Measurements from ENCODE around the gene LBX2. TPM values are rescaled to one million over a fixed set of nuclear protein-coding genes. Genes with fewer than 3 reads are reported as not detected.
A peak's percentile ranks its signal among the peaks of the same experiment; 100 is the strongest.

LBX2 gene
- total RNA-seq, 1 donor from 2014 or later: 2.9 TPM

DNA sequence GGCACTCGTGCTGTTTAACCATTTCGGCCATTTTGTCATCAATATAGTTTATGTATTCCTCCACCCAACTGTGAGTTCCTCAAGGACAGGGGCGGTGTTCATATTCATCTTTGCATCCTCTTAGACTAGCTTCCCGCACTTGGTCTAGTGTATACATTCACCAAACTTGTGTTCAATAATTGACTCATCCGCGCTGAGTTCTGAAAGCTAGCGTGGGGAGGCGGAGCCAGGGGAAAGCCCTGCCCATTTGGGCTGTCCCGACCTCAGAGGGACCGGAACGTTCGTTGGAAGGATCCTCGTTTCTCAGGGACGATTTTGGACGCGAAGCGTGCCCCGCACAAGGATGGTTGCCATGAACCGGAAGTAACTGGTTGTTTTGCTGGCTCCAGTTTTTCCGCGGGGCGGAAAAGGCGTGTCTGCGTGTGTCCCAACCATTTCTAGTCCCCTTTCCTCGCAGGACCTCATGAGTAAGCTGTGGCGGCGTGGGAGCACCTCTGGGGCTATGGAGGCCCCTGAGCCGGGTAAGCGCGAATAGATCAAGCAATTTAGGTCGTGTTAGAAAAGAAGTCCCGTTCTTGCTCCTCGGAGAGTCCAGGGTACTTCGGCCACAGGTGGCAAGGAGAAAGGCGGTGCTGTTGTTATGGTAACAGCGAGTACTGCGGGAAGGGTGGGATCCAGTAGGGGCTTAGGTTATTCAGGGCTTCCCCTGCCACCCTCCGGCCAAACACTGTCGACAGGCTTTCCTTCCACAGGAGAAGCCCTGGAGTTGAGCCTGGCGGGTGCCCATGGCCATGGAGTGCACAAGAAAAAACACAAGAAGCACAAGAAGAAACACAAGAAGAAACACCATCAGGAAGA lies 44.5 kb downstream of the LBX2 start, which contains the start of gene INO80B:
Gene INO80B (plus strand): TSS at position 434 of the 858 bp plus-strand sequence. CDS start 30 bp downstream, at position 464.
- peak; percentile 99 for DNase-seq

DNA sequence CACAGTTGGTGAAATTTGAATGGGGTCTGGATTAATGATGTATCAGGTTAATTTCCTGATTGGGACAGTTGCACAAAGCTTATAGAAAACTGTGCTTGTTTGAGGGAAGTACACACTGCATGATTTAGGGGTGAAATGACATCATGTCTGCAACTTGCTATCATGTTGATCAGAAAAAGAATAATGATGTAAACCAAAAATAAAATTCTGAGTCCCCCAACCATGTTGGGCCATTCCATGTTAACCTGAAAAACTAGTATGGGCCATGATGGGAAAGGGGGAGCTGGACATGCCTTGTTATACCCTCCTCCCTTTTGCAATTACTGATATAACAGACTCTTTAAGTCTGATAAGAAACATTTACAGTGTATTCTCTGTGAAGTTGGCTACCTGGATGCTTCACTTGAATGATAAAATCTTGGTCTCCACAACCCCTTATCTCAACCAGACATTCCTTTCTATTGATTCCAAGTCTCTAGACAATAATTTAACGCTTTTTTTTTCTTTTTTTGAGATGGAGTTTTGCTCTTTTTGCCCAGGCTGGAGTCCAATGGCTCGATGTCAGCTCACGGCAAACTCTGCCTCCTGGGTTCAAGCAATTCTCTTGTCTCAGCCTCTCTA lies 48.7 kb downstream of the LBX2 start:
- no peak for DNase-seq

DNA sequence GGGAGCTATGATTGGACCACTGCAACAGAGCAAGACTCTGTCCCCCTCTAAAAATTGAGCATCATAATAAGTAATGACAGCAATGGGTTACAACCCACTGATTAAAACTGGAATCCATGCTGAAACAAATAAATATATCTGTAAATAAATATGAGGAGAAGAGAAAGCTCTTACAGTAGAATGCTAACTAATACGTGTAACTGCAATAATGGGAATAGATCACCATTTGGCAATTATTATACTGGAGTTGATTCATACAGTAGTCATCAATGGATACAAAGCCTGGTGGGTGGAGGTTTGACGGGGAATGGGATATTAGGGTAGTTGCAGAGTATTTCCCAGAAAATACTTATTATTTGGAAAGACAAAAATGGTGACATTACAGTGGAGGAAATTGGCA lies 50.6 kb downstream of the LBX2 start:
- DNase-seq: no peak

Other genes starting within 250 kb of the LBX2 start
- gene SLC4A5, start 156.2 kb downstream of the LBX2 start, total RNA-seq: 0.33 TPM in 1 of 2 replicates, not detected in the other
- 160 and 207 TPM in 2 replicates for gene DCTN1, start 119.3 kb downstream of the LBX2 start, total RNA-seq
- 0.14 and 0.17 TPM in 2 replicates for gene C2orf81, start 78.0 kb downstream of the LBX2 start, total RNA-seq
- gene WDR54, start 77.9 kb downstream of the LBX2 start, total RNA-seq: 23.3 and 36.9 TPM in 2 replicates
- gene RTKN, start 57.7 kb downstream of the LBX2 start, total RNA-seq: 21.6 and 27.0 TPM in 2 replicates
- gene INO80B, start 44.5 kb downstream of the LBX2 start, total RNA-seq: 6.5 and 24.0 TPM in 2 replicates
- 34.3 and 44.9 TPM in 2 replicates for gene WBP1, start 41.2 kb downstream of the LBX2 start, total RNA-seq
- 74.4 and 85.1 TPM in 2 replicates for gene MOGS, start 34.2 kb downstream of the LBX2 start, total RNA-seq
- 25.9 and 33.7 TPM in 2 replicates for gene MRPL53, start 26.9 kb downstream of the LBX2 start, total RNA-seq
- gene CCDC142, start 16.6 kb downstream of the LBX2 start, total RNA-seq: 14.9 and 22.8 TPM in 2 replicates
- gene TTC31, start 16.5 kb downstream of the LBX2 start, total RNA-seq: 18.2 and 21.6 TPM in 2 replicates
- 9.7 and 11.7 TPM in 2 replicates for gene PCGF1, start 8.1 kb upstream of the LBX2 start, total RNA-seq
- 0.17 TPM in 1 of 2 replicates, not detected in the other for gene TLX2, start 14.8 kb upstream of the LBX2 start, total RNA-seq
- not detected in 2 replicates for gene DQX1, start 26.6 kb upstream of the LBX2 start, total RNA-seq
- gene AUP1, start 30.1 kb upstream of the LBX2 start, total RNA-seq: 87.2 and 127 TPM in 2 replicates
- 50.9 and 51.8 TPM in 2 replicates for gene HTRA2, start 30.3 kb upstream of the LBX2 start, total RNA-seq
- gene LOXL3, start 54.3 kb upstream of the LBX2 start, total RNA-seq: 0.85 and 1.7 TPM in 2 replicates
- 20.8 and 21.5 TPM in 2 replicates for gene DOK1, start 55.1 kb upstream of the LBX2 start, total RNA-seq
- gene M1AP, start 148.7 kb upstream of the LBX2 start, total RNA-seq: not detected in 2 replicates
- 4.4 and 5.0 TPM in 2 replicates for gene SEMA4F, start 154.6 kb upstream of the LBX2 start, total RNA-seq